ENCODE data around the gene CLDN4.
"Not testable (repeated sequence)": the region's sequence is repeated elsewhere in the genome, so short reads cannot be mapped to it uniquely, and the experiment has no call there.

CLDN4 gene

DNA sequence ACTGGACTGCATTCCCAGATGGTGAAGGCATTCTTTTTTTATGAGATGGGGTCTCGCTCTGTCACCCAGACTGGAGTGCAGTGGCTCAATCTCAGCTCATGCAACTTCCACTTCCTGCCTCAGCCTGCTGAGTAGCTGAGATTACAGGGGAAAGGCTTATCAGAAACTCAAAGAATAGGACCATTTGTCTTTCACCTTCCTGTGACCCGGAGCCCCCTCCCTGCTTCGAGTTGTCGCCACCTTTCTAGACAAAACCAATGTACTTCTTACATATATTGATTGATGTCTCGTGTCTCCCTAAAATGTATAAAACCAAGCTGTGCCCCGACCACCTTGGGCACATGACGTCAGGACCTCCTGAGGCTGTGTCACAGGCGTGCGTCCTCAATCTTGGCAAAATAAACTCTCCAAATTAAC, 13.3 kb downstream of the CLDN4 start:
- no peak for DNase-seq

DNA sequence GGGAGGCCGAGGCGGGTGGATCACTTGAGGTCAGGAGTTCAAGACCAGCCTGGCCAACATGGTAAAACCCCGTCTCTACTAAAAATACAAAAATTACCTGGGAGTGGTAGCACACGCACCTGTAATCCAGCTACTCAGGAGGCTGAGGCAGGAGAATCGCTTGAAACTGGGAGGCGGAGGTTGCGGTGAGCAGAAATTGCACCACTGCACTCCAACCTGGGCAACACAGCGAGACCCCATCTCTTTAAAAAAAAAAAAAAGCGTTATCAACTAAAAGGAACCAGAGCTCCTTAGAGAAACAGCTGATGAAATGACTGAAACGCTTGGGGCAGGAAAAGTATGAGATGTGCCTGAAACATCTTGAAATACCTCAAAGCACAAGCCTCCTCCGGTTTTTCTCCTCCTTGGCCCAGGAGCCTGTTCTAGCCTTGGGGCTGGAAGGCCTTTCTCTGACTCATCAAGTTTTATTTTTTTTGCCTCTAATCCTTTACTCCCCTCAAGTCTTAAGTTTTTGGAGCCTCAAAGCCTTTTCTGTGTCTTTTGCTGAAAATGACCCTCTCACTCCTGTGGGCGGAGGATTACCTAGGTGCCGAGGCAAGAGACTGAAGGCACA, 14.2 kb downstream of the CLDN4 start:
- no peak for DNase-seq

DNA sequence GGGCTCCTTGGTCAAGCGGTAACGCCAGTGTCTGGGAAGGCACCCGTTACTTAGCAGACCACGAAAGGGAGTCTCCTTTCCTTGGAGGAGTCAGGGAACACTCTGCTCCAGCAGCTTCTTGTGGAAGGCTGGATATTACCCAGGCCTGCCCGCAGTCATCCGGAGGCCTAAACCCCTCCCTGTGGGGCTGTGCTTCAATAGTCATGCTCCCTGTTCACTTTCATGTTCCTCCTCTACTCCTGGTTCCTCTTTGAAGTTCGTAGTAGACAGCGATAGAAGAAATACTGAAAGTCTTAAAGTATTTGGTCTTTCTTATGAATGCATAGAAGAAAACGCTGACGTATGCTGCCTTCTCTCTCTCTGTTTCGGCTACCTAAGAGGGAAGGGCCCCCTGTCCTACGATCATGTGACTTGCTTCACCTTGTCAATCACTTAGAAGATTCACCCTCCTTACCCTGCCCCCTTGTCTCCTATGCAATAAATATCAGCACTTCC, 15.0 kb downstream of the CLDN4 start:
- DNase-seq = not testable (repeated sequence)

DNA sequence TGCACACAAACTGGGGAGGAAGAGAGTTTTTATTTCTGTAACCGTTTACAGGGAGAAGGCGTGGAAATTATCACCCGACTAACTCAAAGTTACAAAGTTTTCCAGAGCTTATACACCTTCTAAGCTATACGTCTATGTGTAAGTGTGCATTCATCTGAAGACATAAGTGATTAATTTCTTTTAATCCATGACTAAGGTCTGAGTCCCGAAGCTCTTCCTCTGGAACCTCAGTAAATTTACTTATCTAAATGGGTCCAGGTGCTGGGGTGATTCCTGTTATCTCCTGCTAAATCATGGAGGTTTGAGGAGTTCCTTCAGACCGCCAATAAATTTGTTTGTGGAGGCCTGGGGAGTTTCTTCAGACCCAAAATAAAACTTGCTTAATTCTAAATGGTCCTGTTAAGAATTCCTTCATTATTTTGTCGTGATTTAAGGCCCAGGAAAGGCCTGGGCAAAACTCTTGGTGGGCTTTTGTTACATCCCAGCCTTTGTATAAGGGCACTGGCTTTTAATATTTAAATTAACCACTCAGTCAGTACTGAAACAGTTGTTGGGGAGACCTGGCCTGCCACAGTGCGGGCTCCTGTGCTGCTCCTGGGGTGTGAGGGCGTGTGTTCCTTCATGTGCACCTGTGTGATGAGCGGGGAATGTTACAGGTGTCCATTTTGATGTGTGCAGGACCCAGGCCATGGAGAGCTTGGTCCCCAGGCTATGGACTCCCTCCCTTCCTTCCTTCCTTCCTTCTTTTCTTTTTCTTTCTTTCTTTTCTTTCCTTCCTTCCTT, 17.3 kb downstream of the CLDN4 start:
- DNase-seq = no peak

DNA sequence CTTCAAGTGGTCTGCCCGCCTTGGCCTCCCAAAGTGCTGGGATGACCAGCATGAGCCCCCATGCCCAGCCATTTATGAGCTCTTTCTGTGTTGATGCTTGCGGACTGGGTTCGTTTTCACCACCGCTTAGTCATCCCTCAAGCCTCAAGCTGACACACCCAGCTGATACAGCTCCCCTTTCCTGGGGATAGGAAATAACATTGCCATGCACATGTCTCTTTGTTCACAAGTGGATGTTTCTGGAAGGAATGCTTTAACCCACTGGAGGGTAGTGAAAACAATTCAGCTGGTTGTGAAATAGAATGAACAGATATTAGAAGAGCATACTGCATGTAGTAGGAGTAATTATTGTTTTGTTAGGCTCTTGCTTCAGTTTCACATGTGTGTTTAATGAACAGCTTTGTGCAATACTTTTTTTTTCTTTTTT, 20.0 kb downstream of the CLDN4 start:
- no peak for DNase-seq

DNA sequence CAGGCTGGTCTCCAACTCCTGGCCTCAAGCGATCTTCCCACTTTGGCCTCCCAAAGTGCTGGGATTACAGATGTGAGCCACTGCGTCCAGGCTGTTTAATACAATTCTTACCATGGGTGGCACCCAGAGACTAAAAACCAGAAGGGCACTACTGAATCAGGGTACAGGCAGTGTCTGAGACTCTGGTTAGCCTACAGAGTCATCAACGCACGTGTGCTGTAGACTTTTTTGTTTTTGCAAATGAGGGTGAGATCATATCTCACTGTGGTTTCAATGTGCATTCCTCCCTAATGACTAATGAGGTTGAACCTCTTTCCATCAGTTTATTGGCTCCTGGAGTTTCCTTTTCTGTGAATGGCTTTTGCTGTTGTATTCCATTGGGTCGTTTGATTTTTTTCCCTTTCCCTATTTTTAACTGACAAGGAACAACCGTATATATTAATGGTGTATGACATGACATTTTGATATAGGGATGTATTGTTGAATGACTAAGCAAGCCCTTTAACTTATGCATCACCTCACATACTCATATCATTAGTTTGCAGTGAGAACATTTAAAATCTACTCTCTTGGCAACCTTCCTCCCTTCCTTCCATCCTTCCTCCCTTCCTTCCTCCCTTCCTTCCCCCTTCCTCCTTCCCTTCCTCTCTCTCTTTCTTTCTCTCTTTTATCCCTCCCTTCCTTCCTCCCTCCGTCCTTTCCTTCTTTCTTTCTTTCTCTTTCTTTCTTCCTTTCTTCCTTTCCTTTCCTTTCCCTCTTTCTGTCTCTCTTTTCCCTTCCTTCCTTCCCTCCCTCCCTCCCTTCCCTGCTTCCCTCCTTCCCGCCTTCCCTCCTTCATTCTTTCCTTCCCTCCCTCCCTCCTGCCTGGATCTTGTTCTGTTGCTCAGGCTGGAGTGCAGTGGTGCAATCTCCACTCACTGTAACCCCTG, 20.9 kb downstream of the CLDN4 start:
- no peak for DNase-seq

DNA sequence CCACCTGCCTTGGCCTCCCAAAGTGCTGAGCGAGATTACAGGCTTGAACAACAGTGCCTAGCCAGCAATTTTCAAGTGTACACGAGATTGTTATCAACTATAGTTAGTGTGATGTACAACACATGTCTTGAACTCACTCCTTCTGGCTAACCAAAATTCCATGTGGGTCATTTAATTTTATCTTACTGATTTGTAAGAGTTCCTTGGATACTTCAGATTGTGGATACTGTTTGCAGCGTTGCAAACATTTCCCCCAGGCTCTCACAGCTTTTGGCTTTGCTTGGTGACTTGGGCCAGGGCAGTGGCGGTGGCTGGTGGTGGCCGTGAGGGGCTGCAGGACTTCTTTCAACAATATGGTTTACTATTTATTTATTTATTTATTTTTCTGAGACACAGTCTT, 21.7 kb downstream of the CLDN4 start:
- DNase-seq = no peak

DNA sequence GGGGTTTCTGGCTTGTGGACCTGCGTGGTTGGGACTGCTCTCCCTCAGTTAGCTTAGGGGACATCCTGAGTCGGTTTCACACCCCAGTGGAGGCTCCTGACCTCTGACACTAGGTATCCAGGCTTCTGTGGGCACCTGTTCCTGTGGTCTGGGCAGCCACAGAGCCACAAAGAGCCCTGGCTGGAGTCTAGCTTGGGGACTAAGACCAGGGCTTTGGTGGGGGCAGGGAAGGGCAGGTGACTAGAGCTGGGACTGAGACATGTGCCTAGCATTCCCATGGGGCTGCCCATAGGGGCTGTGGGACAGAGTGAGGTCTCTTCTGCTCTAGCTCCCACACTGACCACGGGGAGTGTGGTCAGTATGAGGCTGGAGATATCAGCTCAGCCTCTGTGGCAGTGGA, 26.1 kb downstream of the CLDN4 start:
- DNase-seq = no peak

DNA sequence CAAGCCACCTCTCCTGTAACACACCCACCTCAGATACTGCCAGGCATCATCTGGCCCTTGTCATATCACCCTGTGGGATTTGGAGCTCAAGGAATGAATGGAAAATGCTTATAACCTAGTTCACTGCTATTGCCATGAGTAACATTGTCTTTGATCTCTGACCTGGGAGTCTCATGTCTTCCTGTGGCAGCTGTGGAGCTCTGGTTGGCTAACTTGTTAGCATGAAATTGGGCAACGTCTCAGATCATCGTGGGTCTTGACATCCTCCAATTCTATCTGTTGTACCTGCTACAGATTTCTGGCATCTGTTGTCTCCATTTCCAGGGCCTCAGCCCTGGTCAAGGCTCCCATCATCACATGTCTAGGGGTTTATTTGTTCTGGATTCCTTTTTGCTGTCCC, 28.0 kb downstream of the CLDN4 start:
- DNase-seq = no peak

DNA sequence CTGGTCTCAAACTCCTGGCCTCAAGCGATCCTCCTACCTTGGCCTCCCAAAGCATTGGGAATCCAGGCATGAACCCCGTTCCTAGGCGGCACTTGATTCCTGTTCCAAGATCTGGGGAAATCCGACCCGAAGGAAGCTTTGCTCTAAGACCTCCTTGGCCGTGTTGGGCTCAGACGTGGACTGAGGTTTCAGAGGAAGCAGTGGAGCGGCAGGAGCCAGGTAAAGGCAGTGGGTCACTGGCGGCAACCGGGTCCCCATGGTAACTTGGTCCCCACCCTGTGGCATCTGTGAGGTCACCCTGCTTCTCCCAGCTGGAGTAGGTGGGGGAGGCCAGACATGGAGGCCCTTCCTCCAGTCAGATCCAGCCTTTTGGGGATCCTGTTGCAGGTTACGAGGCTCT, 30.1 kb downstream of the CLDN4 start, which contains the start of gene TMEM270:
Gene TMEM270 (plus strand): TSS at position 301 of the 400 bp plus-strand sequence. CDS start 36 bp downstream, at position 337.
- no peak for DNase-seq

DNA sequence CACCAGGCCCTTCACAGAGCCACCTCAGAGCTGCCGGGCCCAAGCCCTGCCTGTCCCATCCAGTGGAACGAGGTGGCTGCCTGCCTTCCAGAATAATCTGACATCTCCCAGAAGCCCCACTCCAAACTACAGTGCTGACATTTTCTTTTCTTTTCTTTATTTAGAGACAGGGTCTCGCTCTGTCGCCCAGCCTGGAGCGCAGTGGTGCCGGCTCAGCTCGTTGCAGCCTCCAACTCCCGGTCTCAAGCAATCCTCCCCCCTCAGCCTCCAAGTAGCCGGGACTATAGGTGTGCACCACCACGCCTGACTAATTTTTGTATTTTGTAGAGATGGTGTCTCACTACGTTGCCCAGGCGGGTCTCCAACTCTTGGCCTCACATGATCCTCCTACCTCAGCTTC, 30.5 kb downstream of the CLDN4 start:
- no peak for DNase-seq

DNA sequence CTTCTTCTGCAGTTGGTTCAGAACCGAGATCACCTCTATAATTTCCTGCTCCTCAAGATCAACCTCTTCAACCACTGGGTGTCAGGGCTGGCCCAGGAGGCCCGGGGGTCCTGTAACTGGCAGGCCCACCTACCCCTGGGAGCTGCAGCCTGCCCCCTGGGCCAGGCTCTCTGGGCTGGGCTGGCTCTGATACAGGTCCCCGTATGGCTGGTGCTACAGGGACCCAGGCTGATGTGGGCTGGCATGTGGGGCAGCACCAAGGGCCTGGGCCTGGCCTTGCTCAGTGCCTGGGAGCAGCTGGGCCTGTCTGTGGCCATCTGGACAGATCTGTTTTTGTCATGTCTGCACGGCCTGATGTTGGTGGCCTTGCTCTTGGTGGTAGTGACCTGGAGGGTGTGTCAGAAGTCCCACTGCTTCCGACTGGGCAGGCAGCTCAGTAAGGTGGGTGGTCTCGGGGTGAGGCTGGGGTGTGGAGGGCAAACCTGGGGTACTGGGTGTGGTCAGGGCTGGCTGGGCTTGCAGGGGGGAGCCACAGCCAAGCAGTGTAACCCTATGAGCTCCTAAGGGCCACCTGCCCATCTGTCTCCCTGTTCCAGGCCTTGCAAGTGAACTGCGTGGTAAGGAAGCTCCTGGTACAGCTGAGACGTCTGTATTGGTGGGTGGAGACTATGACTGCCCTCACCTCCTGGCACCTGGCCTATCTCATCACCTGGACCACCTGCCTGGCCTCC, 34.4 kb downstream of the CLDN4 start:
- DNase-seq = no peak

DNA sequence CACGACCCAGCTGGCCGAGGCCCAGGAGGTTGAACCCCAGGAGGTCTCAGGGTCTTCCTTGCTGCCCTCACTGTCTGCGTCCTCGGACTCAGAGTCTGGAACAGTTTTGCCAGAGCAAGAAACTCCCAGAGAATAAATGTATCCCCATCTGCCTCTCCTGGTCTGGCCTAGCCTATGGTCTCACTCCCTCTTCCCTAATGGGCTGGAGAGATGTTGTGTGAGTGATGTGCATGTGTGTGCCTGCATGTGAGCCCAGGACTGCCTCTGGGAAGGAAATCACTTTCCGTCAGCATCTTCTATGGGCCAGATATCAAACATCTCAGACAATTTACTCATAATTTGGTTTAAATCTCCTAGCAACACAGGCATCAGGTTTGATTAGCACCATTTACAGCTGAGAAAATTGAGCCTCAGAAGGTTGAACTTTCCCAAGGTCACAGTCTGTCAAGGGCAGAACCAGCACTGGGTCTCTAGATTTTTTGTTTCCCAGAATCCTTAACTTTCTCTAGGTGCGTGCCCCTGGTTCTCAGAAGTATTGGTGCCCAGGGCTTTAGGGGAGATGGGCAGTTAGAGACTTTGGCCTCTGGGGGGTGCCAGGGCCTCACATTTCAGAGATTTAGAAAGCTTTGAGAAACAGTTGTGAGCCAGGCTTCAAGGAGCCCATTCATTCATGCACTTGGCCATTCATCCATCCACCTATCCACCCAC, 35.1 kb downstream of the CLDN4 start:
- no peak for DNase-seq

DNA sequence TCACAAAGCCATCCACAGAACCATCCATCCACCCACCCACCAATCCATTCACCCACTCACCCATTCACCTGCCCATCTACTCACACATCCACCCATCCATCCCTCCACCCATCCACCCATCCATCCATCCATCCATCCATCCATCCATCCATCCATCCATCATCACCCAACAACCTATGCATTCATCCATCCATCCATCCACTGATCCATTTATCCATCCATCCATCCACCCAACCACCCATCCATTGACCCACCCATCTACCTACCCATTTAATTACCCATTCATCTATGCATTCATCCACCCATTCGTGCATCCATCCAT, 35.6 kb downstream of the CLDN4 start:
- no peak for DNase-seq

DNA sequence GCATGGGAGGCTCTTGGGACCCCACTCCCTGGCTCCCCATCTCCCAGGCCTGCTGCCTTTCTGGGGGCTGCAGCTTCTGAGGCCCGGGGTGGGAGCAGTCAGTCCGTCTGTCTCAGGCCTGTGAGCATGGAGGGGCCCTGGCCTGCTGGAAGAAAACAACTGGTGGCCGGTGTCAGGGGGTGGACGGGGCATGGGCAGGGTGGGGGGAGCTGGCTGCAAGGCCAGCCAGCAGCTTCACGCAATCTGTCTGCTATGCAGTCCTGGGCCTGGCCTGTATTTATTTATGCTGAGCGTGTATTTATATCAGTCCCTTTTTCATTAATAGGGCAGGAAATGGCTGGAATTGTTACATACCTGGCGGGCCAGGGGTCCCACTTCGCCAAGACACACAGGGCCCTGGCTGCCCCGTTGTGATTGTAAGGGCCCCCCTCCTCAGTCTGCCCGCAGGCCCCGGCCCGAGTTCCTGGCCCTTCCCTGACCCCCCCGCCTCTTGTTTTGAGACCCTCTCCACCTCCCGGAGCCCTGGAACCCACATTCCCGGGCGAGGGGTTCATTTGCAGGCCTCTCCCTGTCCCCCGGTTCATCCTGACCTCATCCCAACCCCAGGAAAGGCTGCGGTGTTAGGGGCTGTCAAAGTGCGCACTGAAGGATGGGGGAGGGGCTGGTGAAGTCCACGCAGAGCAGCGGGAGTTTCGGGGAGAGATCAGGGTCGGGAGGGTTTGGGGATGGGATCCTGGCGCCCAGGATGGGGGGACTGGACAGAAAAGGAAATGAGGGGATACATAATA, 38.4 kb downstream of the CLDN4 start:
- no peak for DNase-seq

DNA sequence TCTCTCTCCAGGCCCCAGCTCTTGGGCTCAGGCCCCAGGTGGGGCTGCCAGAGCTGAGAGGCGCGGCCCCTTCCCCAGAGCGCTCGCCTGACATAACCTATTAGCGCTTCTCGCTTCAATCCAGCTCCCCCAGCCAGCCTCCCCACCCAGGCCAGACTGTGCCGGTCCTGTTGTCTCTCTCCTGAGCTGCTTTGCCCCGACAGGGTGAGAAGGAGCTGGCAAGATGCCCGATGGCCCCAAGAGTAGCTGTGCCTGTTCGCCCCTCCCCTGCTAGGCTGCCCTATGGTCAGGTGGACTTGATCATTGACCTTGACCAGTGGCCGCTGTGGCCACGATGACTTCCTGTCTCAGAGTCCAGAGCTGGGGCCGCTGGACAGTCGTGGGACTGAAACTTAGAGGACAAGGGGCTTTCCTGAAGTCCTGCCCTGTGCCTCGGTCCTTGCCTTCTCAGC, 39.3 kb downstream of the CLDN4 start:
- no peak for DNase-seq

DNA sequence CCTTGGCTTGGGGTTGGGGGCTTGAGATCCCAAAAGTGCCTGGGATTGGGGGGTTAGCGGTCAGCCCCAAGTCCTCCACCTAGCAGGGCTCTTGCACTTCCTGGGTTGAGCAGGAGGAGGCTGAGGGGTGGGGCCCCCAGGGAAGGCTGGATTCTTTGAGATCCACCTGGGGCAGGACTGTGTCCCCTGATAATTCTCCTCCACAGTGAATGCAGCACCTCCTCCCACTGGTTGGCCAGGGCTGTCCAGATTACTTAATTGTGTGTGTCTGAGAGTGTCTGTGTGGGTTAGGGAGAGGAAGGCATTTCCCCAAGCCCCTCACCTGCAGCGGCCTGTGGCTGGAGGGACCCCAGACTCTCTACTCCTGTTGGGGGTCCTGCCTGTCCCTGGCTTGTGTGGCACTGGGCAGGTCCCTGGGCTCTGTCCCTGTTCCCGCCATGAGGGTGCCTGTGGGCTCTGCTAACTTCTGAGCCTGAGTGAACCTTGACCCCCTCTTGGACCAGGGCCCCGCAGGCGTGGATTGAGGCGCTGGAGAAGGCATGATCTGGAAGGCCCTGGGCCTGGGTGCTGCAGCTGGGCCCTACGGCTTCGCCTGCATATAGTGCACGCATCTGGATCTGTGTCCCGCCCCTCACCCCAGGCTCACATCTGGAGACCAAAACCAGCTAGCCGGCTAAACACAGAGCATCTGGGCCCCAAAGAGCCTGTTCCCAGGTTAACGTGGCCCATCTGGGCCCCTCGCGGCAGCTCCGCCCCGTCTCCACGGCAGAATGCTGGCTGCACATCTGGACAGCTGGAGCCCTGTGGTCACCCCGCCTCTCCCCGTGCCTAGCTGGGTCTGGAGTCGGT, 40.6 kb downstream of the CLDN4 start:
- DNase-seq = no peak

DNA sequence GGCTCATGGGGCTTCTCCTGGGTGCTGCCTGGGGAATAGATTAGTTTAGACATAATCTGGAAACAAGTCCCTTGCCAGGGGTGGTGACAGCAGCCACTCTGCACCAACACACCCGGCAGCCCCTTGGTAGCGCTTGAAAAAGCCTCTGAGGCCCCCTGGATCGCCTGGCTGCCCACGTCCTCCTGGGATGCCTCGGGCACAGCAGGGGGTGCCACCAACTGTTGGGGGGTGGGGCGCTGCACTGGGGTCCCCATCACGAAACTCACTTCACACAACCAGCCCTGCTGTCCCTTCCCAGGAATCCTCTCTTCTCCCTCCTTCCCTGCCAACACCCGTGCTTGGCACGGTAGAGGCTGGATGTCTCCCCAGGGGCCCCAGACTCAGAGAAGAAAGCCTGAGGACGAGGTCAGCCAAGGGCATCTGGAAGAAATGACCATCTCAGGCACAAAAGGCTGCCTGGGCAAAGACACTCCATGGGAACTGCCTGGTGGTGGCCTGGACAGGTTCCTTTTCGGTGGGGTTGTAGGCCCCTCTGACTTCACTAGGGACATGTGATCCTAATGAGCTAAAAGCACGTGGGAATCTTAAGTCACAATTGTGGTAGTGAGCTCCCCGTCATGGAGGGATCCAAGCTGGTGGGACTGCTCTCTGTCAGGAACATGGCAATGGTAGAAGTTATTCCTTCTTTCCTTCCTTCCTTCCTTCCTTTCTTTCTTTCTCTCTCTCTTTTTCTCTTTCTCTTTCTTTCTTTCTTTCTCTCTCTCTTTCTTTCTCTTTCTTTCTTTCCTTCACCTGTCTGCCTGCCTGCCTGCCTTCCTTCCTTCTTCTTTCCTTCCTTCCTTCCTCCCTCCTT, 41.5 kb downstream of the CLDN4 start:
- DNase-seq = no peak

DNA sequence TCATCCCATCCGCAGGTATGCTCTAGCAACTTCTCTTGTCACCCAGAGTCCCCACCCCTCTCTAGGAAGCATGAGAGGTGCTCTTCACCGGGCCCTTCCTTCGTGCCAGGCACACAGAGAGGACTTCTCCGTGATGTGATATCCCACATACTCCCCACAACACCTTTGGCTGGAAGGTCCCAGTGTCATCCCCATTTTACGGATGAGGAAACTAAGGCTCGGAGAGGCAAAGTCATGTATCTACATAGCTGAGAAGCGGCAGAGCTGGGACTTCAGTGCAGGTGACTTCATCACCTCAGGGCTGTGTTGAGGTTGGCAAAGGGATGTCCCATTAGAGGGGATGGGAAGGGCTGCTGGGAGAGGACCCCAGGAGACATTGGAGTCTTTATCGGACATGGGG, 45.6 kb downstream of the CLDN4 start:
- no peak for DNase-seq

Data from activated CD4-positive, alpha-beta T cell treated with anti-CD3 and anti-CD28 coated beads for 1 hour (primary cell).